IMR-90 (cell line): ENCODE results near the gene TIPRL.

Experiments used
- MXI1 ChIP-seq: IDR thresholded peaks from 2 replicates; pipeline ENCODE4 v1.6.1; 2012; ENCODE audit warnings: low read depth, mild to moderate bottlenecking, low read length, moderate library complexity, borderline replicate concordance
- POLR2A ChIP-seq: IDR thresholded peaks from 2 replicates; pipeline ENCODE4 v1.6.1; 2012; ENCODE audit warnings: mild to moderate bottlenecking, low read depth, low read length
- RAD21 ChIP-seq: IDR thresholded peaks from 2 replicates; pipeline ENCODE4 v1.6.1; 2012; ENCODE audit warnings: low read length, improper control_type of control experiment
- TF ChIP-seq, protein P1 (sequence below): fragments of 150-350 bp; IDR thresholded peaks from 2 replicates; pipeline ENCODE4 v1.6.1; 2016; ENCODE audit warnings: low read depth, mild to moderate bottlenecking, low read length, moderate library complexity, borderline replicate concordance
- TF ChIP-seq, protein P2 (sequence below): conservative IDR thresholded peaks from 2 replicates; pipeline ENCODE4 v1.5.1; 2012; ENCODE audit warnings: mild to moderate bottlenecking, low read depth, low read length, improper control_type of control experiment
- TF ChIP-seq, protein P3 (sequence below): fragments of 150-350 bp; IDR thresholded peaks from 2 replicates; pipeline ENCODE4 v1.6.1; 2017; ENCODE audit warnings: mild to moderate bottlenecking, antibody characterized with exemption, low read length, low read depth

DNA sequence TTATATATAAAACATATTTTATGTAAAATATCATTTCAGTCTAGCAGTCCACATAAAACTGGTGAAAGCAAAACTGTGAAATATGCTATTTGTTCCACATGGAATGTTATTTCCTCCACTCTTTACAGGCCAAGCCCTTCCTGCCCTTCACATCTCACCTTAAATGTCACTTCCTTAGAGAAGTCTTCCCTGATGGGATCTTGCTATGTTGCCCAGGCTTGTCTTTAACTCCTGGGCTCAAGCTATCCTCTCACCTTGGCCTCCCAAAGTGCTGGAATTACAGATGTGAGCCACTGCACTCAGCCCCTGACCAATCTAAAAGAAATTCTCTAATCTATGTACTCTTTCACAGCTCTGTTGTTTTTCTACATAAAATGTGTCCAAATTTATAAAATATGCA, 39.7 kb upstream of the TIPRL start:
- TF ChIP-seq, protein P1, sequence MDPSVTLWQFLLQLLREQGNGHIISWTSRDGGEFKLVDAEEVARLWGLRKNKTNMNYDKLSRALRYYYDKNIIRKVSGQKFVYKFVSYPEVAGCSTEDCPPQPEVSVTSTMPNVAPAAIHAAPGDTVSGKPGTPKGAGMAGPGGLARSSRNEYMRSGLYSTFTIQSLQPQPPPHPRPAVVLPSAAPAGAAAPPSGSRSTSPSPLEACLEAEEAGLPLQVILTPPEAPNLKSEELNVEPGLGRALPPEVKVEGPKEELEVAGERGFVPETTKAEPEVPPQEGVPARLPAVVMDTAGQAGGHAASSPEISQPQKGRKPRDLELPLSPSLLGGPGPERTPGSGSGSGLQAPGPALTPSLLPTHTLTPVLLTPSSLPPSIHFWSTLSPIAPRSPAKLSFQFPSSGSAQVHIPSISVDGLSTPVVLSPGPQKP: no peak
- TF ChIP-seq, protein P2, sequence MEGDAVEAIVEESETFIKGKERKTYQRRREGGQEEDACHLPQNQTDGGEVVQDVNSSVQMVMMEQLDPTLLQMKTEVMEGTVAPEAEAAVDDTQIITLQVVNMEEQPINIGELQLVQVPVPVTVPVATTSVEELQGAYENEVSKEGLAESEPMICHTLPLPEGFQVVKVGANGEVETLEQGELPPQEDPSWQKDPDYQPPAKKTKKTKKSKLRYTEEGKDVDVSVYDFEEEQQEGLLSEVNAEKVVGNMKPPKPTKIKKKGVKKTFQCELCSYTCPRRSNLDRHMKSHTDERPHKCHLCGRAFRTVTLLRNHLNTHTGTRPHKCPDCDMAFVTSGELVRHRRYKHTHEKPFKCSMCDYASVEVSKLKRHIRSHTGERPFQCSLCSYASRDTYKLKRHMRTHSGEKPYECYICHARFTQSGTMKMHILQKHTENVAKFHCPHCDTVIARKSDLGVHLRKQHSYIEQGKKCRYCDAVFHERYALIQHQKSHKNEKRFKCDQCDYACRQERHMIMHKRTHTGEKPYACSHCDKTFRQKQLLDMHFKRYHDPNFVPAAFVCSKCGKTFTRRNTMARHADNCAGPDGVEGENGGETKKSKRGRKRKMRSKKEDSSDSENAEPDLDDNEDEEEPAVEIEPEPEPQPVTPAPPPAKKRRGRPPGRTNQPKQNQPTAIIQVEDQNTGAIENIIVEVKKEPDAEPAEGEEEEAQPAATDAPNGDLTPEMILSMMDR: no peak
- TF ChIP-seq, protein P3, sequence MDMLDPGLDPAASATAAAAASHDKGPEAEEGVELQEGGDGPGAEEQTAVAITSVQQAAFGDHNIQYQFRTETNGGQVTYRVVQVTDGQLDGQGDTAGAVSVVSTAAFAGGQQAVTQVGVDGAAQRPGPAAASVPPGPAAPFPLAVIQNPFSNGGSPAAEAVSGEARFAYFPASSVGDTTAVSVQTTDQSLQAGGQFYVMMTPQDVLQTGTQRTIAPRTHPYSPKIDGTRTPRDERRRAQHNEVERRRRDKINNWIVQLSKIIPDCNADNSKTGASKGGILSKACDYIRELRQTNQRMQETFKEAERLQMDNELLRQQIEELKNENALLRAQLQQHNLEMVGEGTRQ: no peak
- TF ChIP-seq POLR2A (no peak), RAD21 (no peak), MXI1 (no peak)
